Loucy (cell line): Measurements from ENCODE around the gene S100A12.

Experiments used
- CTCF ChIP-seq: fragments of 200-600 bp; sonication (generic); conservative IDR thresholded peaks from 2 replicates; pipeline ENCODE4 v1.5.1; 2014; ENCODE audit warnings: mild to moderate bottlenecking, antibody characterized with exemption, low read length
- EZH2phosphoT487 ChIP-seq: fragments of 200-600 bp; IDR thresholded peaks from 2 replicates; pipeline ENCODE4 v1.6.1; 2018; ENCODE audit warnings: antibody characterized with exemption, mild to moderate bottlenecking, moderate library complexity, borderline replicate concordance

DNA sequence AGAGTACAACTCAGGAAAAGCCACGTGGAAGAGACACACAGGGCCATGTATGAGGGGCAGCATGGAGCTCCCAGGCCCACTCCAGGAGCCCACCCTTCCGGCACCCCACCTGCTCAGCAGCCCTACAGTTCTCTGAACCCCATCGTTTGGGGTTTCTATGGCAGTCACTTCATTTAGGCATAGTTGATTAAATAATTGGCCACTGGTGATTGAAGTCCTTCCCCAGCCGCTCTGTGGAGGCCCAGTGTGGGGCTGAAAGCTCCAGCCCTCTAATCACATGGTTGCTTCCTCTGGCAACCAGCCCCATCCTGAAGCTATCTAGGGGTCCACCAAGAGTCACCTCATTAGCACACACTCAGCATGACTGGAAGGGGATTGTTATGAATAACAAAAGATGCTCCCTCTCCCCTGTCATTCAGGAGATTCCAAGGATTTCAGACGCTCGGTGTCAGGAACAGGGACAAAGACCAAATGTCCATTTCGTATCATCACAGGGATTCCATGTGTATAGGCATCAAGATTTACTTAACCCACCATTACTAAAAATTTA is 28.7 kb upstream of the S100A12 start:
- no peak for TF ChIP-seq CTCF
- TF ChIP-seq EZH2phosphoT487, result no peak
